Right ventricle myocardium inferior (tissue), 1 donor: ENCODE measurements around the gene COL23A1. TPM values are rescaled to one million over a fixed set of nuclear protein-coding genes. Genes with fewer than 3 reads are reported as not detected.
A peak's percentile ranks its signal among the peaks of the same experiment; 100 is the strongest.

Experiments used
- ATAC-seq: fragments of 200-7000 bp; cut with Tn5 transposase; one replicate; pipeline ENCODE4 v1.9.1; 2020; ENCODE audit warnings: mild to moderate bottlenecking, moderate library complexity
- DNase-seq: peaks from one replicate; pipeline ENCODE4 v3.0.0; 2021; ENCODE audit errors: missing footprints
- intact Hi-C: fragments of 100-400 bp; cut with DNase I; formaldehyde crosslinking; loops from one replicate; pipeline ENCODE4 v1.11.0; 2022
- total RNA-seq: library from RNA; stranded (reverse); fragmentation: NEBNext Ultra II Directional; extraction: Animal tissue kit (Norgen Biotek cat#: 25700); gene quantifications from one replicate; pipeline ENCODE4 v1.2.1, GENCODE V29; 2021
- donor health status: DM: no; HTN: yes; CAD: no; lungs with severe emphysema.

The COL23A1 gene
- total RNA-seq, 1 donor from 2014 or later: 22.5 TPM

DNA sequence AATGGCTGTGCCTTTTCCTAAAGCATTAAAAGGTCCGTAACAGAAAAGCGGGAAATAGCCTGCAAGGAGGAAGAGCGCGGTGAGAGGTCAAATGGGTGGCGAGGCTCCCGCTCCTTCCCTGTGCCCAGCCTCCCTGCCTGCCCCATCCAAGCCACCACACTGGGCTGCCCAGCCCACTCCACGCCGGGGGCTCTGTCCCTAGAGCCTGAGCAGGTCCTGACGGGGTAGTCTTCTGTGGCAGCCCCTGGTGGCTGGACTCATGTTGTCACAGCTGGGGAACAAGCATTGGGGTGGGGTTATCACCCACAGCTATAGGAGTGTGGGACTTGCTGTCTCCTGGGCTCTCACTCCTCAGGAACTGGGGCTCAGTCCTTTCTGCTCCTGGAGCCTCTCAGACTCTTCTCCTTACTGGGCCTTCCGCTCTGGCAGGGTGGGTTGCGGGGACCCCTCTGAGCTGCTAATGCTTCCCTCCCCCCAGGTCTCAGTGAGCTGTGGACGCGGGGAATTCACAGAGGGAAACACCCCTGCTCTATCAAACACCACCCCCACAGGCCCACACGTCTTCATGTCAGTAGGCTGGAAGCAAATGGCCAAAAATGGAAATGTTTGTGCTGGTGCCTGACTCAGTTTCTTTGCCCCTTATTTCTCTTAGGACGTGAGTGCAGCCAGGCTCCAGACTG is 205.2 kb downstream of the COL23A1 start:
- ATAC-seq: no peak
- intact Hi-C loops: loop anchor here (5.0 kb wide), 1 partner anchor 98 kb away; no protein-coding TSS in a partner anchor
- DNase-seq: peak; percentile 42

DNA sequence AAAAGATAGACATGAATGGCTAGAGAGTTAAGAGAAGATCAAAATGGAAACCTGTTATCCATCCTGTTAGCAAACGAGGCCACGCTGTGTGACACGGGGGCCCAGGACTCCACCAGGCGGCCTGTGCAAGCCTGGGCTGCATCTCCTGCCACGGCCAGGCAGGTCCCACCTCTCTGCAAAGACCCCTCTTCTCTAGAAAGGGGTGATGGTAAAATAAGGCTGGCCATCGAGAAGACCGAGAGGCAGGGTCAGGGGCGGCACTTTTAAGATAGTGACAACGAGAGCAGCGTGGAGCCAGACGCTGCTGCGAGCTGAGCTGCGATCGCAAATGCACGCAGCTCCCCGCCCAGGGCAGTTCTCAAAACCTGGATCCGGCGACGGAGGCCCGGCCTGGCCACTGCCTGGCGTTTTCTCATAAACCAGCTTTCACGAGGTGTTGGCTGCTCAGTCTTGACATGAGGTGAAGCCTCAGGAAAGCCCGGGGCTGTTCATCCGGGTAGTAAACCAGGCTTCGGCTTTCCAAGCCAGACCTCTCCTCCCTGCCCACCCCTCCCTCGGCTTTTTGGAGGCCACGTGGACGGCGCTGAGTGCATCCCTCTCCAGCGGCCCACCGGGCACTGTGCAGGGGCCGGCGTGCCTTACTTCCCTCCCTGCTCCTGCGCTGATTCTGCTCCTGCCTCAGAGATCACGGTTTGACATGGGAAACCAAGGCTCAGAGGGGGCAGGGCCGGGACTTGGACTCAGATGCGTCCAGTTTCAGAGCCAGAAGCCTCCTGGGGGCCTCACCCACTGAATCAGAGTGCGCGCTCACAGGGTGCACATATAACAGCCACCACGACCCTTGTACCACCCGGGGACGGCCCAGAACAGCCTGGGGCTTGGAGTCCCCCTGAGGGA is 206.0 kb downstream of the COL23A1 start:
- ATAC-seq: no peak
- DNase-seq: peak; percentile 45
- intact Hi-C loops: no loop called here

DNA sequence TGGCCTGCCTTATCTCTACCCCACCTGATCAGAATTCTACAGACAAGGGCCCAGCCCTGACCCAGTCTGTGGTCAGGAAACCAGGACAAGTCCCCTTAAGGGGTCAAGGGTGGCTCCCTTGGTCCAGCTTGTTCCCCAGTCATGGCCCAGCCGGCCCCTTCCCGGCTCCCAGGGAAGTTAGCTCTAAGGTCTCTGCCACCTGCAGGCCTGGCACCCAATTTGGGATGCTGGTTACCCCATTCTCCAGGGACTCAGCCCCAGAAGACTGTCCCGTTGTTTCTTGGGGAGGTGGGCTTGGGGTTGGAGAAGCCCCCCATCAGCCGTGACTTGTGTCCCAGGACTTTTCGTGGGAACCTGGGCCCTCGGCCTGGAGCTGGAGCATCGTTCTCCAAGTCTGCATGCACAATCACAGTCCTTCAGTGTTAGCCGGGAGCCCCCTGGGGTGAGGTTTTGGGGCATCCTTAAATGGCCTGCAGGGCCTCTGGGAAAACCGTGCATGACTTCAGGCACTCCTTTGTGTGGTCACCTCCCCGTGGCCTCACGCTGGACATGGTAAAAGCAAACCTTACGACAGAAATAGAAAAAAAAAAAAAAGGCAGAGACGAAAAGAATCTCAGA is 206.8 kb downstream of the COL23A1 start:
- ATAC-seq: no peak
- intact Hi-C loops: no loop called here
- peak; percentile 35 for DNase-seq

DNA sequence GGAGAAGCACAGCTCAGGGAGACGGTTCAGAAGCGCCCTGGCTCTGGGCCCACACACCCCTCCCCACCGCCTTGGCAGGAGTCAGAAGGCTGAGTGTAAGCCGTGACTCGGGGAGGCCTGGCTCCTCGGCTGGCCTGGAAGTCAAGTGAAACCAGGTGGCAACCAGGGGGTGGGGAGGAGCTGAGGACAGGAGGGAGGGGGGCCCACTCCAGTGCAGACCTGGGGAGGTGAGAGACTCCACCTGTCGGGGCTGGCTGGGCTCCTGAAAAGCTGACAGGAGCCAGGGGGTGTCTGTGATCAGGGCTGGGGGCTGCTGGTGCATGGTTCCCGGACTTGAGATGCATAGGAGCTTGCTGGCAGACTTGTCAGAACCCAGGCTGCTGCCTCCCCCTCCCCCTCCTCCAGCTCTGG is 207.4 kb downstream of the COL23A1 start:
- DNase-seq (peak; percentile 34), ATAC-seq (no peak)
- intact Hi-C loops: no loop called here

DNA sequence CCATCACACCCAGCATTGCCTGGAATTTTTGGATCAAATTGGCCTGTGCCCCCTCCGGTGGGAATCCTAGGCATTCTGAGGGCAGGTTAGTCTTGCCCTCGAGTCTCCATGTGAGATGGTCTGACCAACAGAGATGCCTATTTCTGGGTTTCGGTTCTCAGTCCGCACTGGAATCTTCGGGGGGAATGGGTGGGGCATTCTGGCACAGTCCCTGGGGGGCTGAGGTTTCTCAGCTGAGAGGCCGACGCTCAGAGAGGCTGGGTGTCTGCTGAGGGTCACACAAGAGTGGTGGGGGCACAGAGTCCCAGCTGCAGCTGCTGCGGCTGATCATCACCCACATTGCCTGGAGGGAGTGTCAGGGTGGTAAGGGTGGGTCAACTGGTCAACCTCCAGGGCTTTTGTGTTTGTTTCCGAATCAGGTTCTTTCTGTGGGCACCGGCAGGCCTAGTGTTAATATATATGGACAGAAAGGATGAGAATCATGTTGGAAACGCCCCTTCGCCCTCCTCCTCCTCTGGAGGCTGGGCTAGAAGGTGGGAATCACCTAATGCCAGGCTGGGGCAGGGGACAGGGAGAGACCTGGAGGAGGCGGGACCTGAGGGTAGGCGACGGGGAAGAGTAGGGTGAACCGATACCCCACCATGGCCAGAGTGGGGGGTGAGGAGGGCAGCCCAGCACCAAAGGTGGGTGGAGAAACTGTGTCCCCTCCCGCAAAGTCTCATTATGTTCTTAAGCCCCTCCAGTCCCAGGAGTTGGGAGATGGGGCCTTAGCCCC is 208.1 kb downstream of the COL23A1 start:
- ATAC-seq (no peak), DNase-seq (no peak)
- intact Hi-C loops: no loop called here

DNA sequence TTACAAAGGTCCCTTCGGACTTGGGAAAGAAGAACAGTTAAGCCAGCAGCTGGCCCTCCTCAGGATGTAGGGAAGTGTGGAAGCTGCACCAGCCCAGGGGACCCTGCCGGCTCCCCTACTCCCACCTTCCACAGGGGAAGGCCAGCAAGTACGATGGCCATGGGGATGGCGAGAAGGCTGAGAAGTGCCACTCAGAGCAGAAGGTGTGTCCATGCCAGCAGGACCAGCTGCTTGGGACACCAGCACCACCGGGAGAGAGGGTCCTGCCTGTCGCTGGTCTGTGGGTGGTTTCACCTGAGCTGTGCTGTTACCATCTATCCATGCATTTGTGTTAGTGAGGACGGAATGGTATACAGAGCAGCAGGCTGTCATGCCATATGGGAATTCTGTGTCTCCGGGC is 209.0 kb downstream of the COL23A1 start:
- DNase-seq (no peak), ATAC-seq (no peak)
- intact Hi-C loops: no loop called here

DNA sequence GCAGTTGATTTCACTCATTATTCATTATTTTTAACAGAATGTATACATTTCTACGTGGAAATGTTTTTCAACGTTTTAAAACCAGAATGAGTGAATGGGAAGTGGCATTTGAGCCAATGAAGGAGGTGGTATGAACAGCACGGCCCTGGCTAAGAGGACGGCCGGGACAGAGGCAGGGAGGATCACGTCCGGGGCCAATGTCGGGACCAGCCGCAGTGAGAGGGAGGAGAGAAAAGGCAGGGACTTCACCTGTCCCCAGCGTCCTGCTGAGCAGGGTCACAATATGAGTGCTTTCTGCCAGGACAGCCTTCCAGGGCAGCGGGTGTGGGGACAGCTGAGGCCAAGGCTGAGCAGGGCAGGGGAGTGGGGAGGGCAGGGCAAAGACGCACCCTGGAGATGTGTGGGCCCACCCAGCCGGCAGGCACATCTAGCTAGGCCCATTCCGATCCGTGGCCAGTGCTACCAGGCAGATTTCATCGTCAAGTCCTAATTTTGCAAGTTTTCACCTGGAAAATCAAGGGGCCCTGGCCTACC is 209.6 kb downstream of the COL23A1 start:
- DNase-seq: no peak
- intact Hi-C loops: no loop called here
- ATAC-seq: no peak

DNA sequence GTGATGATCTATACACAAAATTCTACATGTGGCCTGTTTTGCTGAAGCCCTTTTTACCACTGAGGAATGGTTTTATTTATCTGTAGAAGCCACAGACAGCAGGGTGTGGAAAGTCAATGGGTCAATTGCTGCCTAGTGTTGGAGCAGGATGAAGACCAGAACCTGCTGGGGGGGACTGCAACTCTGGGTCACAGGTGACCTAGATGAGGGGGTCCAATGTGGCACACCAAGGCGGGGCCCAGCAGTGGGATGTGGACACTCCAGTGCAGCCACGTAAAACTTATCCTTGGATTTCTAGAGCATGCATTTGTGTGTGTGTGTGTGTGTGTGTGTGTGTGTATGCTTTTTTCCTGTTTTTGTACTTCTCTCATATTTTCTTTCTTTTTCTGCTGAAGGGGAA is 210.1 kb downstream of the COL23A1 start:
- intact Hi-C loops: no loop called here
- DNase-seq: no peak

DNA sequence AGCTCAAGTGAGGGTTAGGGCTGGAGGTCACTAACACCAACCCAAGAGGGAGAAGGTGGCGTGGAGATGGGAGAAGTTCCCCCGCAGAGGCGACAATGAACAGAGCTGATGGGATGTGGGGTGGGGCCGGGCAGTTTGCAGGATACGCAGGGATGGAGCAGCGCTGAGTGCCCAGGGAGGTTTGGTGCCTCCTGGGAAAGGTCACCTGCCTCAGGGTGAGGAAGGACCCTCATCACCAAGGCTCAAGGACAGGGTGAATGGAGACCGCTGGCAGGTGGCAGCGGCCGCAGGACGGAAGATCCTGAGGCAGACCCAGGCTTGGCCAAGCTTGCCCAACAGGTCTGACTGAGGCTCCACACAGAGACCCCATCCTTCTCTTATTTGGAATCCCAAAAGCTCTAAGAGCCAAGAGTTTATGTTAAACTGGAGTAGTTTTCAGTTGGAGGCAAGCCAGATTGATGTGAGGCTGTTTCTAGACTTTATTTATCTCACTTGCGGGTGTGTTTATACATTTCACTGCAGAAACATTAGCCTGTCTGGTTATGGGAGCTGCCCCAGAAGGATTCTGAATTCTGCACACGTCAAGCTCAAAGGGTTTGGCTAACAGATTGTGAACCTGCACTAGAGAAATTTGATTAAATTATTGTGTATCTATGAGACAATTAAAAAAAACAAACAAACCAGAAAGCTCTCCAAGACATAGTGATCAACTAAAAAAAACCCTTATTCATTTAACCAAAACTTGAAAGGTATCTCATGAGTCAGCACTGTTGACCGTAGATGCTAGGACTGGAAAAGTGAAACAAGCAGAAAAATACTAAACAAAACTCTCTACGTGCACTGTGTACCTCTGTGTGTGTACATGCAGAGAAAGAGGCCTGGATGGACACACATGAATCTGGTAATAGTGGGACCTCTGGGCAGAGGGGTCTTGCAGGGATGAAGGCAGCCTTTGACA is 211.4 kb downstream of the COL23A1 start:
- ATAC-seq (no peak), DNase-seq (no peak)
- intact Hi-C loops: no loop called here

More for the DNA sequence above, 210.1 kb downstream of the COL23A1 start:
- ATAC-seq: no peak

DNA sequence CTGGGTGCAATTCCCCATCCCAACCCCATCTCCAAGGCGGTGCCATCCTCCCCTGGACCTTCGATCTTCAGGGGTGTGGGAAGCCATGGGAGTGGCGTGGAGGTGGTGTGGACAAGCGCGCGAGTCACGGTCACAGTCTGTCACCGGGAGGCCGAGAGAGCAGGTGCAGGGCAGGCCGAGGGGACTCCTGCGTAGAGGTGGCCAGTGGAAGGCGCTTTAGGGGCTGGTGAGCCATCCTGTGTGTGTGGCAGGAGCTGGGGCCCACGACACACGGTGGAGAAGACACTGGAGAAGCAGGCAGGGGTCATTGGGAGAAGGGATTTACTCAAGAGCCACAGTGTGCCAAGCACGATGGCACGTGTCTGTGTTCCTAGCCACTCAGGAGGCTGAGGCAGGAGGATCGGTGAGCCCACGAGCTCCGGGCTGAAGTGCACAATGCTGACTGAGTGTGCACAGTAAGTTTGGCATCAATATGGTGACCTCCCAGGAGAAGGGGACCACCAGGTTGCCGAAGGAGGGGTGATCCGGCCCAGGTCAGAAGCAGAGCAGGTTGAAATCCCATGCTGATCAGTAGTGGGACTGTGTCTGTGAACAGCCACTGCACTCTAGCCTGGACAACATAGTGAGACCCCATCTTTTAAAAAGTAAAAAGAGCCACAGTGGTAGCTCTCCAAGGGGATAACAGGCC is 212.5 kb downstream of the COL23A1 start:
- DNase-seq: no peak
- intact Hi-C loops: no loop called here
- ATAC-seq: no peak

DNA sequence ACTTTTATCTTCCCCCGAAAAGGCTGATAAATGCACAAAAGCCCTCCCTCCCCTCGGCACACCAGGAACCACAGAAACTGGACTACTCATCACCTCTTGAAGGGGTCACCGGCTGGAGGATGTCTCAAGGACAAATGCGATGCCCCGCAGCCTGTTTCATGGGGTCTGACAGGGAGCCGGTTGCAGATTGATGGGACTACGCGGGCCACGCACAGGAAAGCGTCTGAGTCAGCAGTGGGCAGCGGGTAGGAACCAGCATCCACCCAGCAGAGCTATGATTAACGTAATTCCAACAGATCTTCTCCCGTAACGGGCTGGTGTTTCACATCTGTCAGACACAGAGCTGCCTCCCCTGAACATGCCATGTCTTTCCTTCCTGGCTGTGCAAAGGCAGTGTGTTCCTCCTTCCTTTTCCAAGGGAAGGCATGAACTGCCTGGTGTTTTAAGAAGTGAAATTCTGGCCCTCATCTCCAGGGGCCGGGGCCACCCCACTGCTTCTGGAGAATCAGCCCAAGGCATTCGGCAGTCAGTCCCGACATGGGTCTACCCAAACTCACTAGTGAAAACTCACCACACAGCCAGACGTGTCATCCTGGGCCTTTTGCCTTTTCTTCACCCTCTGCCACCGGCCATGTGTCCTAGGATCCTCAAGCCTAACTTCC is 213.1 kb downstream of the COL23A1 start:
- DNase-seq: no peak
- no peak for ATAC-seq

DNA sequence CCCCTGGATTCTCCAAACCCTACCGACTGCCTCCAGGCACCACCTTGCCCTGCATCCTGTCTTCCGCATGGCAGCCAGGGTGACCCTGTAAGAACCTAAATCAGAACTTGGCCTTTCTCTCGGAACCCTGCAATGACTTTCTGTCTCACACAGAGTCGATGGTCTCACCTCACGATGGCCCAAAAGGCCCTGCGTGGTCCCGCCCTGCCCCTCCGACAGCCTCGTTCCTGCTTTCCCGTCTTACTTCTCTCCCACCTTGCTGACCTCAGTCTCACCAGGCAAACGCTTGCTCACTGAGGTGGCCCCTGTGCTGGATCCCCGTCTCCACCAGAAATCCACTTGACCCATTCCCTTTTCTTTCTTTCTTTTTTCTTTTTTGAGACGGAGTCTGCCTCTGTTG is 214.8 kb downstream of the COL23A1 start:
- intact Hi-C loops: no loop called here
- DNase-seq (no peak), ATAC-seq (no peak)

More for the DNA sequence above, 213.1 kb downstream of the COL23A1 start:
- intact Hi-C loops: no loop called here

DNA sequence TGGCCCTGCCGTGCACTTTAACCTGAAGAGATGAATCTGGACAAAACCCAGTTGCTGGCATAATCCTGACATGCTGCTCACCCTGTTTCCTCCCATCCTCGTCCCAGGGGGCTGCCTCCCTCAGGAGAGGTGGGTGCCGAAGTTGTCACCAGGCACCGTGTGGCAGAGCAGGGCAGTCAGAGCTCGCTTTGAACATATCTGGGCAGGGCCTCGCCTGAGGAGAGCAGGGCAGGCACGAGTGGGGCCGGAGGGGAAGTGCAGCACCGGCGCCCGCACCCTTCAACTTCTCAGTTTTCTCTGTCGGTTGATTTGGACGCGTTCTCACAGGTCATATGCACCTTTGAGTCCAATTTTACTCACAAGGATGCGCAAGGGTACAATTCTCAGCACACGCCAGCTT is 216.5 kb downstream of the COL23A1 start:
- intact Hi-C loops: no loop called here
- ATAC-seq: no peak
- DNase-seq: no peak

DNA sequence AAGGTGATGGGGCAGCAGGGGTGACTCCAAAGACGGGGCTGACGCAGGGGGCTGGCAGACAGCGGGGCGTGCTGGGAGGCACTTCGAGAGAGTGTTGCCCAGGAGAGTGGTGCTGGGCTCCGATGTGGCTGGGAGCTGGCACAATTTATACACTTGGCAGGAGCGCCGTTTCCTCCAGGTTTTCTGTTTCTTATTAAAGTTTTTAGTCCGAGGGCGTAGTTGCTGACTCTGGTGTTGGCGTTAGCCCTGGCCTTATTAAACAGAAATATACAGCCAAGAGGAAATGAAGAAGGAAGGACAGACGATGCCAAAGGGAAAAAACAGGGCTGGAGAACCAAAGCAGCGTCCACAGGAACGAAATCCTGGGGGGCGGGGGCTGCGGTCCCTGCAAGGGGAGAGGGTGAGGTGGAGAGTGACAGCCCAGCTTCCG is 218.0 kb downstream of the COL23A1 start:
- no peak for DNase-seq
- intact Hi-C loops: no loop called here
- no peak for ATAC-seq

DNA sequence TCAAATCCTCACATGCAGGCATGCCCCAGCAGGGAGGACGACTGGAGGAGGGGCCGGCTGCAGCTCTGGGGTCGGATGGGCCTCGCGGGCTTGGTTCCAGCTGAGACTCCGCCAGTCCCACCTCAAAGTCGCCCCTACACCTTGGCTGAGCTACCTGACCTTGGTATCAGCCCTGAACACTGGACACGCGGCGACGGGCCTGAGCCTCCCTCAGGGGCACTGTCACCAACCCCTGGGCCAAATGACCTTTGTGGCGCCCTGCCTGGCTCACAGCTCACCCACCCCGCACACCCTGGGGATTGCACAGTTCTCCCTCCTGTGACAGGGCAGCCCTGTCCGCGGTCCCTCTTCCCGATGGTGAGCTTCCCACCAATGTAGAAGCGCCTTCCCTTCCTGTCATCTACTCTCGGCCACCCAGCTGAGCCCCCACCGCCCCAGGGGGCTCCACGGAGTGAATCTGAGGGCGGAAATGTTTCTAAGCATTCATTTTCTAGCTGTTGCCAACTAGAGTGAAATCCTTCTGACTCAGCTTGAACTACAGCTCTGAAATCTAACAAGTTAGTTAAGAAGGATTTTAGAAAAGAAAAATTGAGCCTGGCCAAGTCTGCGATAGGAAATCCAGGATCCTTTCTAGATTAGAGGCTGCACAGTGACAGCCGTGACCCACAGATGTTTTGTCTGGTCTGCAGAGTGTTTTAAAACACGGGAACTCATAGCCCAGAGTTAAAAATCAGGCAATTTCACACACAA is 218.7 kb downstream of the COL23A1 start:
- DNase-seq: no peak
- no peak for ATAC-seq

DNA sequence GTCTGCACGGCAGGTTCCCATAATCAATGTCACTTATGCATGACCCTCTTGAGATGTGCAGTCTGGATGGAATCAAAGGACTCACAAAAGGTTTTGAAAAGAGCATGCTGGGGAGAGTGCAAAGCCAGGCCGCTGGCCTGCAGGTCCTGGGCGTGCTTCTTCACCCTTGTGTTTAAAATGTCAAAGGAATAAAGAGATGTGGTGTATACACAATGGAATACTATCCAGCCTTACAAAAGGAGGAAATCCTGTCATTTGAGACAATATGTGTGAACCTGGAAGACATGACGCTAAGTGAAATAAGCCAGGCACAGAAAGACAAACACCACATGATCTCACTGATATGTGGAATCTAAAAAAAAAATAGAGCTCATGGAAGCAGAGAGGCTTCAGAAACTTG is 220.1 kb downstream of the COL23A1 start:
- intact Hi-C loops: no loop called here

More for the DNA sequence above, 218.7 kb downstream of the COL23A1 start:
- intact Hi-C loops: no loop called here

More for the DNA sequence above, 220.1 kb downstream of the COL23A1 start:
- DNase-seq (no peak), ATAC-seq (no peak)
